ENCODE results near the gene ZNF641.

ZNF641 gene

GRCh38 chr12:48300774-48301173, 49.9 kb downstream of the ZNF641 start:
- no peak for DNase-seq
- Histone ChIP-seq H3K9ac (ENCODE audit: low read length) (no peak overlapping the region), H3K27ac (ENCODE audit: low read length) (no peak overlapping the region), H3K9me2 (replicated peaks; ENCODE audit: insufficient read depth, low read length) (no peaks in the 10 kb centered on the region), H3K4me3 (ENCODE audit: low read length) (no peak overlapping the region), H3K9me3 (replicated peaks; ENCODE audit: insufficient read depth, low read length) (no peaks in the 10 kb centered on the region), H3F3A (ENCODE audit: insufficient read depth, low read length) (no peaks in the 10 kb centered on the region), H3K27me3 (replicated peaks; ENCODE audit: insufficient read depth, low read length) (no peaks in the 10 kb centered on the region), H2AFZ (ENCODE audit: low read length) (no peak overlapping the region), H3K4me1 (ENCODE audit: low read length) (no peaks in the 10 kb centered on the region), H3K36me3 (replicated peaks; ENCODE audit: insufficient read depth, low read length) (no peaks in the 10 kb centered on the region), H3K4me2 (ENCODE audit: low read depth, low read length) (no peak overlapping the region), H3K79me2 (ENCODE audit: low read length) (no peaks in the 10 kb centered on the region), H4K20me1 (ENCODE audit: insufficient read depth, low read length) (no peaks in the 10 kb centered on the region)
- TF ChIP-seq EZH2phosphoT487 (IDR thresholded peaks at IDR 0.05; ENCODE audit: low read length), result no peak
- no peak for TF ChIP-seq EZH2 (optimal IDR thresholded peaks at IDR 0.05; ENCODE audit: low read depth, low read length)
- no peak for TF ChIP-seq CTCF (IDR thresholded peaks at IDR 0.05; ENCODE audit: low read length)

GRCh38 chr12:48296586-48297282, 54.0 kb downstream of the ZNF641 start:
- Histone ChIP-seq H4K20me1 (ENCODE audit: insufficient read depth, low read length) (no peaks in the 10 kb centered on the region), H3K27ac (ENCODE audit: low read length) (no peak overlapping the region), H2AFZ (ENCODE audit: low read length) (peak overlapping the region; percentile 74), H3K4me2 (ENCODE audit: low read depth, low read length) (peak overlapping the region; percentile 76), H3K9me2 (replicated peaks; ENCODE audit: insufficient read depth, low read length) (no peaks in the 10 kb centered on the region), H3F3A (ENCODE audit: insufficient read depth, low read length) (no peaks in the 10 kb centered on the region), H3K9me3 (replicated peaks; ENCODE audit: insufficient read depth, low read length) (no peaks in the 10 kb centered on the region), H3K9ac (ENCODE audit: low read length) (no peak overlapping the region), H3K4me3 (ENCODE audit: low read length) (peak overlapping the region; percentile 56), H3K36me3 (replicated peaks; ENCODE audit: insufficient read depth, low read length) (no peaks in the 10 kb centered on the region), H3K4me1 (ENCODE audit: low read length) (no peaks in the 10 kb centered on the region), H3K27me3 (replicated peaks; ENCODE audit: insufficient read depth, low read length) (no peaks in the 10 kb centered on the region), H3K79me2 (ENCODE audit: low read length) (no peaks in the 10 kb centered on the region)
- TF ChIP-seq CTCF (IDR thresholded peaks at IDR 0.05; ENCODE audit: low read length), result no peak
- TF ChIP-seq EZH2phosphoT487 (IDR thresholded peaks at IDR 0.05; ENCODE audit: low read length), result no peak
- no peak for TF ChIP-seq EZH2 (optimal IDR thresholded peaks at IDR 0.05; ENCODE audit: low read depth, low read length)
- peak; percentile 75 for DNase-seq

- no peaks in the 10 kb centered on the region for H3F3A ChIP-seq (ENCODE audit: insufficient read depth, low read length)
- H3K4me1 ChIP-seq (ENCODE audit: low read length), result no peaks in the 10 kb centered on the region
- H3K27me3 ChIP-seq (replicated peaks; ENCODE audit: insufficient read depth, low read length), result no peaks in the 10 kb centered on the region
- H3K9me3 ChIP-seq (replicated peaks; ENCODE audit: insufficient read depth, low read length), result no peaks in the 10 kb centered on the region
- no peaks in the 10 kb centered on the region for H3K36me3 ChIP-seq (replicated peaks; ENCODE audit: insufficient read depth, low read length)
- H3K27ac ChIP-seq (ENCODE audit: low read length), result no peak overlapping the region
- TF ChIP-seq EZH2phosphoT487 (IDR thresholded peaks at IDR 0.05; ENCODE audit: low read length) (no peak), CTCF (IDR thresholded peaks at IDR 0.05; ENCODE audit: low read length) (no peak), EZH2 (optimal IDR thresholded peaks at IDR 0.05; ENCODE audit: low read depth, low read length) (no peak)
- H3K79me2 ChIP-seq (ENCODE audit: low read length), result no peaks in the 10 kb centered on the region
- no peak overlapping the region for H3K9ac ChIP-seq (ENCODE audit: low read length)
- no peak overlapping the region for H3K4me2 ChIP-seq (ENCODE audit: low read depth, low read length)
- no peaks in the 10 kb centered on the region for H3K9me2 ChIP-seq (replicated peaks; ENCODE audit: insufficient read depth, low read length)
- H3K4me3 ChIP-seq (ENCODE audit: low read length), result no peak overlapping the region
- no peaks in the 10 kb centered on the region for H4K20me1 ChIP-seq (ENCODE audit: insufficient read depth, low read length)
- DNase-seq, result no peak
- H2AFZ ChIP-seq (ENCODE audit: low read length), result no peak overlapping the region
Measured at GRCh38 chr12:48292040-48292439, 58.7 kb downstream of the ZNF641 start.

All from MM.1S (cell line).